ENCODE measurements around the gene ZSCAN30.

GRCh38 chr18:35271656-35272055 lies 18.4 kb downstream of the ZSCAN30 start:
- TF ChIP-seq ZNF274 (IDR thresholded peaks at IDR 0.05; ENCODE audit: insufficient read depth, insufficient read length) (no peak), CBX5 (IDR thresholded peaks at IDR 0.05; ENCODE audit: low read depth) (no peak), POU2F2 (IDR thresholded peaks at IDR 0.05; ENCODE audit: borderline replicate concordance, low read depth, low read length) (no peak), PBX3 (IDR thresholded peaks at IDR 0.05; ENCODE audit: insufficient replicate concordance, low read depth, low read length) (no peak), EZH2 (IDR thresholded peaks at IDR 0.05; ENCODE audit: borderline replicate concordance, control insufficient read depth, low read depth, low read length) (no peak), SIN3A (IDR thresholded peaks at IDR 0.05; ENCODE audit: low read depth, low read length) (no peak), JUND (IDR thresholded peaks at IDR 0.05; ENCODE audit: low read depth, low read length) (no peak)
- TF ChIP-seq, protein P1, sequence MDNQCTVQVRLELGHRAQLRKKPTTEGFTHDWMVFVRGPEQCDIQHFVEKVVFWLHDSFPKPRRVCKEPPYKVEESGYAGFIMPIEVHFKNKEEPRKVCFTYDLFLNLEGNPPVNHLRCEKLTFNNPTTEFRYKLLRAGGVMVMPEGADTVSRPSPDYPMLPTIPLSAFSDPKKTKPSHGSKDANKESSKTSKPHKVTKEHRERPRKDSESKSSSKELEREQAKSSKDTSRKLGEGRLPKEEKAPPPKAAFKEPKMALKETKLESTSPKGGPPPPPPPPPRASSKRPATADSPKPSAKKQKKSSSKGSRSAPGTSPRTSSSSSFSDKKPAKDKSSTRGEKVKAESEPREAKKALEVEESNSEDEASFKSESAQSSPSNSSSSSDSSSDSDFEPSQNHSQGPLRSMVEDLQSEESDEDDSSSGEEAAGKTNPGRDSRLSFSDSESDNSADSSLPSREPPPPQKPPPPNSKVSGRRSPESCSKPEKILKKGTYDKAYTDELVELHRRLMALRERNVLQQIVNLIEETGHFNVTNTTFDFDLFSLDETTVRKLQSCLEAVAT (IDR thresholded peaks at IDR 0.05), result no peak

Measured in GM12878 (cell line).